OCI-LY7 (cell line): Measurements from ENCODE around the gene HIVEP2. TPM values are rescaled to one million over a fixed set of nuclear protein-coding genes. Genes with fewer than 3 reads are reported as not detected.

Experiments
- BruUV-seq: library from RNA; stranded (reverse); fragments of 400-500 nt; replicated peaks from 2 replicates; lab custom pipeline; 2021; lab: Mats Ljungman, UMichigan
- CTCF ChIA-PET: fragments of 300-600 bp; sonication (Branson Sonifier 250); formaldehyde crosslinking; loops from one replicate; lab custom pipeline; 2022; ENCODE audit warnings: antibody characterized with exemption; ENCODE audit not compliant: unreplicated experiment; lab: Charles Lee
- POLR2A ChIA-PET: fragments of 300-600 bp; sonication (Branson Sonifier 250); formaldehyde crosslinking; loops from one replicate; lab custom pipeline; 2022; ENCODE audit warnings: antibody characterized with exemption; lab: Charles Lee
- DNase-seq: peaks from one replicate; pipeline ENCODE4 v3.0.0-alpha.2; 2015; ENCODE audit warnings: low spot score
- H2AFZ ChIP-seq: fragments of 200-600 bp; sonication (generic), shearing (Covaris generic); 2 replicates; pipeline ENCODE4 v1.6.1; 2014; ENCODE audit warnings: mild to moderate bottlenecking, antibody characterized with exemption, low read length, moderate library complexity
- H3K27ac ChIP-seq: fragments of 200-600 bp; sonication (generic); 2 replicates; pipeline ENCODE4 v1.5.1; 2014; ENCODE audit warnings: mixed run types, low read depth, mild to moderate bottlenecking, moderate library complexity, low read length, inconsistent platforms; ENCODE audit not compliant: poor library complexity, severe bottlenecking
- H3K36me3 ChIP-seq: fragments of 200-600 bp; sonication (generic); 2 replicates; pipeline ENCODE4 v1.6.1; 2014; ENCODE audit warnings: mild to moderate bottlenecking, antibody characterized with exemption, low read length, moderate library complexity, mixed read lengths; ENCODE audit not compliant: insufficient read depth
- H3K4me1 ChIP-seq: fragments of 200-600 bp; sonication (generic); 2 replicates; pipeline ENCODE4 v1.5.1; 2014; ENCODE audit warnings: mild to moderate bottlenecking, low read length; ENCODE audit not compliant: insufficient read depth, poor library complexity, severe bottlenecking
- H3K4me2 ChIP-seq: fragments of 200-600 bp; sonication (generic); 2 replicates; pipeline ENCODE4 v1.6.1; 2014; ENCODE audit warnings: mild to moderate bottlenecking, low read length
- H3K4me3 ChIP-seq: fragments of 200-600 bp; sonication (generic); 2 replicates; pipeline ENCODE4 v1.5.1; 2014; ENCODE audit warnings: mild to moderate bottlenecking, low read depth, low read length; ENCODE audit not compliant: poor library complexity, severe bottlenecking
- H3K79me2 ChIP-seq: fragments of 200-600 bp; sonication (generic); 2 replicates; pipeline ENCODE4 v1.6.1; 2016; ENCODE audit warnings: low read depth, mild to moderate bottlenecking, low read length, moderate library complexity, mixed read lengths; ENCODE audit not compliant: insufficient read depth
- H3K9me2 ChIP-seq: fragments of 200-600 bp; sonication (generic); 2 replicates; pipeline ENCODE4 v1.6.1; 2016; ENCODE audit warnings: mild to moderate bottlenecking, low read length, mixed read lengths; ENCODE audit not compliant: insufficient read depth
- H3K9me3 ChIP-seq: fragments of 200-600 bp; sonication (generic); 2 replicates; pipeline ENCODE4 v1.6.1; 2014; ENCODE audit warnings: mild to moderate bottlenecking, mixed run types, low read length, mixed read lengths
- H4K20me1 ChIP-seq: fragments of 200-600 bp; sonication (generic); 2 replicates; pipeline ENCODE4 v1.6.1; 2014; ENCODE audit warnings: mild to moderate bottlenecking, antibody characterized with exemption, low read length, moderate library complexity, mixed read lengths; ENCODE audit not compliant: insufficient read depth
- CTCF ChIP-seq: fragments of 200-600 bp; sonication (generic); conservative IDR thresholded peaks from 2 replicates; pipeline ENCODE4 v1.5.1; 2014; ENCODE audit warnings: mild to moderate bottlenecking, antibody characterized with exemption, low read length, moderate library complexity, mixed read lengths
- EZH2phosphoT487 ChIP-seq: fragments of 200-600 bp; sonication (generic); IDR thresholded peaks from 2 replicates; pipeline ENCODE4 v1.6.1; 2018; ENCODE audit warnings: low read depth, borderline replicate concordance, mild to moderate bottlenecking, mixed run types, antibody characterized with exemption, low read length, moderate library complexity, mixed read lengths
- intact Hi-C: fragments of 100-400 bp; cut with micrococcal nuclease; formaldehyde crosslinking; loops from one replicate; pipeline ENCODE4 v1.10.0; 2022; ENCODE audit not compliant: unreplicated experiment
- total RNA-seq, 2 experiments: library from RNA; depleted of rRNA in 1 of 2; stranded (reverse); fragments of >200 nt in 1 of 2; shearing (Covaris generic) in 1 of 2; gene quantifications; 2 replicates each; pipeline ENCODE4 v1.2.3, GENCODE V29; 2014 to 2022

HIVEP2 gene
- total RNA-seq, 2 experiments from 2014 or later, result 18.8 to 24.6 TPM

- CTCF ChIA-PET, result no interaction called here
- Histone ChIP-seq H3K79me2 (peaks cover 50% of the 10 kb centered on the region; the same call in 1 of the 2 replicates), H3K4me1 (peaks cover 64% of the 10 kb centered on the region), H3K36me3 (peaks cover 14% of the 10 kb centered on the region; the same call in 1 of the 2 replicates), H2AFZ (no peak overlapping the region), H3K27ac (no peak overlapping the region), H4K20me1 (peaks cover 7% of the 10 kb centered on the region; the same call in 1 of the 2 replicates), H3K9me2 (no peaks in the 10 kb centered on the region), H3K9me3 (no peaks in the 10 kb centered on the region), H3K4me3 (no peak overlapping the region), H3K4me2 (peak overlapping the region; percentile 13)
- POLR2A ChIA-PET, result interaction anchor here (0.7 to 2.2 kb wide), 5 partner anchors 21 to 38 kb away, joined by 3 to 10 read pairs (median 3); no protein-coding TSS in a partner anchor
- no TSS peak for BruUV-seq
- intact Hi-C loops, result no loop called here
- TF ChIP-seq CTCF (0 out of 2 replicates have a peak, but pooled peaks have one; percentile 15), EZH2phosphoT487 (no peak)
- DNase-seq, result no peak
Measured at GRCh38 chr6:142863981-142864380, 81.0 kb downstream of the HIVEP2 start.

GRCh38 chr6:142861711-142862110, 83.3 kb downstream of the HIVEP2 start:
- Histone ChIP-seq H3K9me3 (no peaks in the 10 kb centered on the region), H2AFZ (no peak overlapping the region), H3K27ac (peak overlapping the region; percentile 41), H3K4me2 (peak overlapping the region; percentile 61), H3K4me1 (peaks cover 70% of the 10 kb centered on the region), H3K4me3 (no peak overlapping the region), H3K79me2 (peaks cover 35% of the 10 kb centered on the region; the same call in 1 of the 2 replicates), H3K36me3 (peaks cover 14% of the 10 kb centered on the region; the same call in 1 of the 2 replicates), H3K9me2 (no peaks in the 10 kb centered on the region), H4K20me1 (peaks cover 7% of the 10 kb centered on the region; the same call in 1 of the 2 replicates)
- intact Hi-C loops, result no loop called here
- ChIA-PET POLR2A (interaction anchor here (1.1 to 1.7 kb wide), 3 partner anchors 13 to 85 kb away, joined by 3 to 5 read pairs (median 4); no protein-coding TSS in a partner anchor), CTCF (interaction anchor here (0.6 kb wide), 1 partner anchor 42 kb away, joined by 3 read pairs; no protein-coding TSS in a partner anchor)
- BruUV-seq, result no TSS peak
- TF ChIP-seq CTCF, result no peak
- TF ChIP-seq EZH2phosphoT487, result no peak
- DNase-seq, result peak; percentile 64

- H3K4me1 ChIP-seq, result peaks cover 74% of the 10 kb centered on the region
- H3K4me2 ChIP-seq, result peak overlapping the region; percentile 61; the same call in 1 of the 2 replicates
- intact Hi-C loops, result no loop called here
- TF ChIP-seq EZH2phosphoT487 (no peak), CTCF (no peak)
- POLR2A ChIA-PET, result interaction anchor here (1.1 to 2.6 kb wide), 5 partner anchors 15 to 86 kb away, joined by 3 to 8 read pairs (median 4); no protein-coding TSS in a partner anchor
- peak overlapping the region; percentile 41 for H3K27ac ChIP-seq
- DNase-seq, result no peak
- H3K9me3 ChIP-seq, result no peaks in the 10 kb centered on the region
- no TSS peak for BruUV-seq
- peaks cover 45% of the 10 kb centered on the region; the same call in 1 of the 2 replicates for H3K79me2 ChIP-seq
- H3K4me3 ChIP-seq, result no peak overlapping the region
- CTCF ChIA-PET, result no interaction called here
- H3K9me2 ChIP-seq, result no peaks in the 10 kb centered on the region
- H2AFZ ChIP-seq, result no peak overlapping the region
- no peaks in the 10 kb centered on the region for H4K20me1 ChIP-seq
- peaks cover 14% of the 10 kb centered on the region; the same call in 1 of the 2 replicates for H3K36me3 ChIP-seq
Measured at GRCh38 chr6:142860498-142860897, 84.5 kb downstream of the HIVEP2 start.
